ENCODE measurements around the gene PATZ1.

- TF ChIP-seq POLR2A (IDR thresholded peaks at IDR 0.05) (no peak), EP300 (IDR thresholded peaks at IDR 0.05) (no peak)
- TF ChIP-seq, protein P1, sequence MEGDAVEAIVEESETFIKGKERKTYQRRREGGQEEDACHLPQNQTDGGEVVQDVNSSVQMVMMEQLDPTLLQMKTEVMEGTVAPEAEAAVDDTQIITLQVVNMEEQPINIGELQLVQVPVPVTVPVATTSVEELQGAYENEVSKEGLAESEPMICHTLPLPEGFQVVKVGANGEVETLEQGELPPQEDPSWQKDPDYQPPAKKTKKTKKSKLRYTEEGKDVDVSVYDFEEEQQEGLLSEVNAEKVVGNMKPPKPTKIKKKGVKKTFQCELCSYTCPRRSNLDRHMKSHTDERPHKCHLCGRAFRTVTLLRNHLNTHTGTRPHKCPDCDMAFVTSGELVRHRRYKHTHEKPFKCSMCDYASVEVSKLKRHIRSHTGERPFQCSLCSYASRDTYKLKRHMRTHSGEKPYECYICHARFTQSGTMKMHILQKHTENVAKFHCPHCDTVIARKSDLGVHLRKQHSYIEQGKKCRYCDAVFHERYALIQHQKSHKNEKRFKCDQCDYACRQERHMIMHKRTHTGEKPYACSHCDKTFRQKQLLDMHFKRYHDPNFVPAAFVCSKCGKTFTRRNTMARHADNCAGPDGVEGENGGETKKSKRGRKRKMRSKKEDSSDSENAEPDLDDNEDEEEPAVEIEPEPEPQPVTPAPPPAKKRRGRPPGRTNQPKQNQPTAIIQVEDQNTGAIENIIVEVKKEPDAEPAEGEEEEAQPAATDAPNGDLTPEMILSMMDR (IDR thresholded peaks at IDR 0.05), result no peak
These were observed at the start of gene PATZ1 for GRCh38 chr22:31346255-31346732.
